Epidermal melanocyte (primary cell): ENCODE results near the gene PCDH8.
"Not testable (repeated sequence)": the region's sequence is repeated elsewhere in the genome, so short reads cannot be mapped to it uniquely, and the experiment has no call there.

ENCODE experiments used
- DNase-seq: peaks from one replicate; pipeline ENCODE4 v3.0.0; 2011; ENCODE audit warnings: low spot score; ENCODE audit not compliant: insufficient read length

The PCDH8 gene

GRCh38 chr13:52850396-52851136 is 2.1 kb upstream of the PCDH8 start:
- peak; percentile 81 for DNase-seq

GRCh38 chr13:52850072-52850395 is 1.6 kb upstream of the PCDH8 start:
- DNase-seq: no peak

GRCh38 chr13:52849291-52850071 is 1.0 kb upstream of the PCDH8 start:
- no peak for DNase-seq

- DNase-seq: no peak
Observed at GRCh38 chr13:52847682-52848432, 583 bp downstream of the PCDH8 start.

GRCh38 chr13:52847322-52847681 is 1.1 kb downstream of the PCDH8 start:
- no peak for DNase-seq

- DNase-seq: no peak
Observed at GRCh38 chr13:52846567-52847321, 1.7 kb downstream of the PCDH8 start.

- no peak for DNase-seq
Observed at GRCh38 chr13:52845766-52846566, 2.5 kb downstream of the PCDH8 start.

GRCh38 chr13:52845334-52845761 is 3.1 kb downstream of the PCDH8 start:
- no peak for DNase-seq

- no peak for DNase-seq
Observed at GRCh38 chr13:52844836-52845235, 3.6 kb downstream of the PCDH8 start.

GRCh38 chr13:52842441-52842840 is 6.0 kb downstream of the PCDH8 start:
- DNase-seq: no peak

GRCh38 chr13:52840066-52840465 is 8.4 kb downstream of the PCDH8 start:
- no peak for DNase-seq

- DNase-seq: no peak
Observed at GRCh38 chr13:52838433-52839107, 9.9 kb downstream of the PCDH8 start.

- no peak for DNase-seq
Observed at GRCh38 chr13:52837850-52838249, 10.6 kb downstream of the PCDH8 start.

- DNase-seq: no peak
Observed at GRCh38 chr13:52835071-52835839, 13.2 kb downstream of the PCDH8 start.

GRCh38 chr13:52833296-52833875 is 15.1 kb downstream of the PCDH8 start:
- DNase-seq: no peak

GRCh38 chr13:52832313-52832712 is 16.1 kb downstream of the PCDH8 start:
- no peak for DNase-seq

GRCh38 chr13:52830946-52831345 is 17.5 kb downstream of the PCDH8 start:
- DNase-seq: no peak

GRCh38 chr13:52827839-52828238 is 20.6 kb downstream of the PCDH8 start:
- DNase-seq: no peak

- not testable (repeated sequence) for DNase-seq
Observed at GRCh38 chr13:52817886-52818285, 30.6 kb downstream of the PCDH8 start.
